T-helper 1 cell treated with Interleukin-12 subunit alpha and Interleukin-12 subunit beta and Interleukin-4 antibody, amounts not matched to agents 30 ng/mL and 1 ng/mL, for 36 hours (primary cell): ENCODE results near the gene C19orf81. TPM values are rescaled to one million over a fixed set of nuclear protein-coding genes. Genes with fewer than 3 reads are reported as not detected.

ENCODE experiments used
- intact Hi-C: fragments of 100-400 bp; cut with micrococcal nuclease; formaldehyde crosslinking; loops from one replicate; pipeline ENCODE4 v1.15.1; 2024
- total RNA-seq: library from RNA; stranded (reverse); gene quantifications from 2 replicates; pipeline ENCODE4 v1.2.3, GENCODE V29; 2022

The C19orf81 gene
- total RNA-seq, 1 donor from 2014 or later, result not detected

- intact Hi-C loops, result loop anchor here (1.0 kb wide), 1 partner anchor 45 kb away; no protein-coding TSS in a partner anchor
Observed at GRCh38 chr19:50679177-50680125, 30.2 kb downstream of the C19orf81 start.

- intact Hi-C loops, result no loop called here
Observed at GRCh38 chr19:50686310-50687032, 37.2 kb downstream of the C19orf81 start.

- intact Hi-C loops, result no loop called here
Observed at GRCh38 chr19:50688766-50689165, 39.5 kb downstream of the C19orf81 start.

GRCh38 chr19:50690439-50690838, 41.2 kb downstream of the C19orf81 start:
- intact Hi-C loops, result no loop called here

GRCh38 chr19:50693064-50693975, 44.1 kb downstream of the C19orf81 start:
- intact Hi-C loops, result no loop called here

GRCh38 chr19:50694815-50695145, 45.5 kb downstream of the C19orf81 start:
- intact Hi-C loops, result no loop called here

- intact Hi-C loops, result no loop called here
Observed at GRCh38 chr19:50695251-50696093, 46.2 kb downstream of the C19orf81 start.

GRCh38 chr19:50696094-50696483, 46.8 kb downstream of the C19orf81 start:
- intact Hi-C loops, result no loop called here

GRCh38 chr19:50697414-50698124, 48.3 kb downstream of the C19orf81 start:
- intact Hi-C loops, result no loop called here

- intact Hi-C loops, result no loop called here
Observed at GRCh38 chr19:50701367-50701985, 52.2 kb downstream of the C19orf81 start.

GRCh38 chr19:50702158-50702870, 53.1 kb downstream of the C19orf81 start:
- intact Hi-C loops, result no loop called here

GRCh38 chr19:50702871-50703829, 53.9 kb downstream of the C19orf81 start:
- intact Hi-C loops, result no loop called here

- intact Hi-C loops, result no loop called here
Observed at GRCh38 chr19:50703915-50704796, 54.9 kb downstream of the C19orf81 start.

- intact Hi-C loops, result loop anchor here (1.0 kb wide), 2 partner anchors 78 to 217 kb away; no protein-coding TSS in a partner anchor
Observed at GRCh38 chr19:50705422-50706019, 56.3 kb downstream of the C19orf81 start.

- intact Hi-C loops, result no loop called here
Observed at GRCh38 chr19:50706387-50706786, 57.1 kb downstream of the C19orf81 start.
